NT2/D1 (cell line): ENCODE measurements around the gene SCN5A.

Source experiments
- YY1 ChIP-seq: IDR thresholded peaks from 2 replicates; pipeline ENCODE4 v1.6.1; 2011; ENCODE audit not compliant: insufficient read length, insufficient read depth
- ZNF274 ChIP-seq: IDR thresholded peaks from 2 replicates; pipeline ENCODE4 v1.6.1; 2011; ENCODE audit warnings: mild to moderate bottlenecking, low read depth, low read length

DNA sequence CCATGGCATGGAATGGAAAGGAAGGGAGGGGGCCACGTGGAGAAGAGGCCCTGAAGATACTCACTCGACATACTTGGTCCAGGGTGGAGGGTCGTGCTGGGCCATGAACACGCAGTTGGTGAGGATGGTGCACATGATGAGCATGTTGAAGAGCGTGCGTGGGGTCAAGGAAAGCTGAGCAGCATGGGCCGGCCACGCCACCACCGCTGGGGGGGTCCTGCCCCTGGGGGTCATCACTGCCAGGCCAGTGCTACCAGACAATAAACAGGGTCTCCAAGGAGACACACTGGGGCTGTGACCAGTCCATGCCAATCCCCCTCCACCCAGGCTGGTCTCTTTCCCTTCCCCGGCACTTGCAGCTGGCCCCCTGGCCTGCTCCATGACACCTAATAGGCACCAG, 27.2 kb downstream of the SCN5A start:
- TF ChIP-seq YY1 (no peak), ZNF274 (no peak)
